Body of pancreas (tissue), 4 donors: Measurements from ENCODE around the gene IL19. TPM values are rescaled to one million over a fixed set of nuclear protein-coding genes. Genes with fewer than 3 reads are reported as not detected.
A peak's percentile ranks its signal among the peaks of the same experiment; 100 is the strongest.

ENCODE experiments used
- ATAC-seq: fragments of 150-250 bp; one replicate; pipeline ENCODE4 v1.9.1; 2016
- DNase-seq, 4 donors: peaks; one replicate each; pipeline ENCODE4 v3.0.0-alpha.2; 2019
- H3K27ac ChIP-seq, 4 donors: fragments of 200-600 bp; sonication (generic); 1 replicate in 3 of 4; 2 replicates in 1 of 4; pipeline versions ENCODE4 v1.5.1 to v1.6.1; 2016 to 2019; ENCODE audit warnings: mild to moderate bottlenecking in 1 of 4, mixed read lengths in 1 of 4, moderate library complexity in 1 of 4
- H3K27me3 ChIP-seq, 2 donors: fragments of 200-600 bp; sonication (generic); one replicate each; pipeline ENCODE4 v1.6.0; 2016; ENCODE audit warnings: mild to moderate bottlenecking in 1 of 2
- H3K36me3 ChIP-seq, 2 donors: fragments of 200-600 bp; sonication (generic); replicated peaks in 1 of 2; 2 replicates each; pipeline ENCODE4 v1.5.1; 2016; ENCODE audit warnings: low read depth in 2 of 2; ENCODE audit not compliant: insufficient read depth in 1 of 2
- H3K4me1 ChIP-seq: fragments of 200-600 bp; sonication (generic); one replicate; pipeline ENCODE4 v1.6.0; 2016
- H3K4me3 ChIP-seq, 2 donors: fragments of 200-600 bp; sonication (generic); 1 replicate in 1 of 2; 2 replicates in 1 of 2; pipeline ENCODE4 v1.5.1; 2016 to 2019
- H3K9me3 ChIP-seq, 3 donors: fragments of 200-600 bp; sonication (generic); 1 replicate in 2 of 3; 2 replicates in 1 of 3; pipeline ENCODE4 v1.5.1; 2016
- POLR2A ChIP-seq, 3 donors: fragments of 450-650 bp; IDR thresholded peaks; one replicate each; pipeline ENCODE4 v1.6.1; 2016; ENCODE audit warnings: antibody characterized with exemption in 3 of 3, mild to moderate bottlenecking in 2 of 3
- WGBS, 2 donors: methylation state at CpG; one replicate each; pipeline ENCODE4 v1.1.5; 2017; 5-methylcytosine and 5-hydroxymethylcytosine counted together
- intact Hi-C: fragments of 100-400 bp; cut with DNase I; formaldehyde crosslinking; loops from one replicate; pipeline ENCODE4 v1.15.1; 2023
- total RNA-seq, 2 donors: library from RNA; depleted of rRNA; stranded (reverse); fragments of >200 nt; gene quantifications; one replicate each; pipeline ENCODE4 v1.1.0, GENCODE V29; 2016
- TF ChIP-seq, protein P1 (sequence below), 7 experiments: fragments of 450-650 bp in 4 of 7; fragments of 200-600 bp in 3 of 7; sonication (generic) in 3 of 7; IDR thresholded peaks; one replicate each; pipeline ENCODE4 v1.5.1; 2016 to 2019; ENCODE audit warnings: antibody characterized with exemption in 7 of 7

IL19 gene
- total RNA-seq, 2 donors from 2014 or later, result not detected

DNA sequence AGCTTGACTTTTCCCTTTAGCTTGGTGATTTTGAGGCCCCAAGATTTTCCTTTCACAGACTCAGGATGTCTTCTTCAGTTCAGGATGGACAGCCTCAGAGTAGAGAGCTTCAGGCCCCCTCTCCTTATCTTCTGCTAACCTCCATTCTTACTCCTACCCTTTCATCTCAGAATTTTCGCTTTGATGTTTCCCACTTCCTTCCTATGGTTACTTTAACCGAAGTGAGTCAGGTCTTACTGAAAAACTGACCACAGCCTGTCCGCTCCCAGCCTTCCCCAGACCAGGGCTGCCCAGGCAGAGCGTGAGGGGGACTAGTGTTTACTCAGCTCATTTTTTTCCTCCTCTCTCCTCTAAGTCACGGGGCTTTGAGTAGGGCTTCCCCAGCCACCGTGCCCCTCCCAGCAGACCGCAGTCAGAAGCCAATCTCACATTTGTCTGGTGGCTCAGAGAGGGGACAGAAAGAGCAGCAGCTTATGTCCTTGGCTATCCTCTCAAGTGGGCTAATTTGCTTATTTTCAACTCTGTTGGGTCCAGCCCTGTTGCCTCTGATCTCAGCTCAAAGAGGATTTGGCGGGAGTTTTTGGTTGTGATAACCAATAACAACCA, 4.2 kb upstream of the IL19 start:
- no peak for TF ChIP-seq POLR2A (IDR thresholded peaks at IDR 0.05)
- TF ChIP-seq, protein P1, sequence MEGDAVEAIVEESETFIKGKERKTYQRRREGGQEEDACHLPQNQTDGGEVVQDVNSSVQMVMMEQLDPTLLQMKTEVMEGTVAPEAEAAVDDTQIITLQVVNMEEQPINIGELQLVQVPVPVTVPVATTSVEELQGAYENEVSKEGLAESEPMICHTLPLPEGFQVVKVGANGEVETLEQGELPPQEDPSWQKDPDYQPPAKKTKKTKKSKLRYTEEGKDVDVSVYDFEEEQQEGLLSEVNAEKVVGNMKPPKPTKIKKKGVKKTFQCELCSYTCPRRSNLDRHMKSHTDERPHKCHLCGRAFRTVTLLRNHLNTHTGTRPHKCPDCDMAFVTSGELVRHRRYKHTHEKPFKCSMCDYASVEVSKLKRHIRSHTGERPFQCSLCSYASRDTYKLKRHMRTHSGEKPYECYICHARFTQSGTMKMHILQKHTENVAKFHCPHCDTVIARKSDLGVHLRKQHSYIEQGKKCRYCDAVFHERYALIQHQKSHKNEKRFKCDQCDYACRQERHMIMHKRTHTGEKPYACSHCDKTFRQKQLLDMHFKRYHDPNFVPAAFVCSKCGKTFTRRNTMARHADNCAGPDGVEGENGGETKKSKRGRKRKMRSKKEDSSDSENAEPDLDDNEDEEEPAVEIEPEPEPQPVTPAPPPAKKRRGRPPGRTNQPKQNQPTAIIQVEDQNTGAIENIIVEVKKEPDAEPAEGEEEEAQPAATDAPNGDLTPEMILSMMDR (IDR thresholded peaks at IDR 0.05), result no peak
- 51 to 67% methylated on average over 8 of the region's 8 CpGs for whole genome bisulfite sequencing, 2 donors
- DNase-seq, result peak in 1 of 4 donors; percentile 63
- H3K9me3 ChIP-seq, result no peaks in the 10 kb centered on the region
- intact Hi-C loops, result no loop called here
- H3K27me3 ChIP-seq, result no peaks in the 10 kb centered on the region
- H3K4me1 ChIP-seq, result peaks cover 6% of the 10 kb centered on the region
- no peak overlapping the region for H3K27ac ChIP-seq
- no peak overlapping the region for H3K4me3 ChIP-seq
- no peaks in the 10 kb centered on the region for H3K36me3 ChIP-seq
- ATAC-seq, result no peak

DNA sequence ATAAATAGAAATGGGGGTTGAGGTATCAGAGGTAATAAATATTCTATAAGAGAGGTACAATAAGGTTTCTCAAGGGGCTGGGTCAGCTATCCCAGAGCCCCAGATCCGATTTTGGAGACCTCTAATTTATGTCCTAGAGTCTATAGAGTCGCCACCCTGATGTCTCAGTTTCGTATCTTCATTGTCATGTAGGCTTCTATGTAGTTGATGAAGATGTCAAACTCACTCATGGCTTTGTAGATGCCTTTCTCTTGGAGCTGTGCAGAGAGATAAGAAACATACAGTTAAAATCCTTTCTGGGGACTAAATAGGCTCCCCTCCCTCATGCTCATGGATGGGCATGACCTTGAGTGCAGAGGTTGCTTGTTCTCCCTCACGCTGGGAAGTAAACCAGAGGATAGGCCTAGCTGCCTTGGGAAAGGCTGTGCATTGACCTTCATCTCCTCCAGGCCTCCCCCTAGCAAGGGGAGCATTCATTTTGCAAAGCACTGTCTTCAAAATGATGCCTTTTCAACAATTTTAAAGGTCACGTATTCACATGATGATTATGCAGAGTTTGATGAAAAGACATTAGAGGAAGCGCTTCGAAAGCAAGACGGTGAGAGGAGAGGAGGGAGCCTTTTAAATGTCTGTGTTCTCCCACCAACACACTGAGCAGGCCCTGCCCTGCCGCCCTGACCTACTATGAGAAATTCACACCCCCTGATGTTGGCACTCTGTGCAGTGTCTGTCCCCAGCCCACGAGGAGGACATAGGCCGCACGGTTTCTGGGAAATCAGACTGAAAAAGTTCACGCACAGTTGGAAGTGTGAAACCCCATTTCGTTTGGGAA, 1.9 kb upstream of the IL19 start:
- 66 to 77% methylated on average over 14 of the region's 14 CpGs for WGBS, 2 donors
- no peak for DNase-seq
- intact Hi-C loops, result no loop called here
- Histone ChIP-seq H3K27ac (no peak overlapping the region), H3K27me3 (no peaks in the 10 kb centered on the region), H3K36me3 (no peaks in the 10 kb centered on the region), H3K4me1 (peaks cover 6% of the 10 kb centered on the region), H3K4me3 (no peak overlapping the region), H3K9me3 (no peaks in the 10 kb centered on the region)
- TF ChIP-seq POLR2A (IDR thresholded peaks at IDR 0.05), result no peak
- TF ChIP-seq, protein P1 (IDR thresholded peaks at IDR 0.05), result no peak
- ATAC-seq, result no peak

DNA sequence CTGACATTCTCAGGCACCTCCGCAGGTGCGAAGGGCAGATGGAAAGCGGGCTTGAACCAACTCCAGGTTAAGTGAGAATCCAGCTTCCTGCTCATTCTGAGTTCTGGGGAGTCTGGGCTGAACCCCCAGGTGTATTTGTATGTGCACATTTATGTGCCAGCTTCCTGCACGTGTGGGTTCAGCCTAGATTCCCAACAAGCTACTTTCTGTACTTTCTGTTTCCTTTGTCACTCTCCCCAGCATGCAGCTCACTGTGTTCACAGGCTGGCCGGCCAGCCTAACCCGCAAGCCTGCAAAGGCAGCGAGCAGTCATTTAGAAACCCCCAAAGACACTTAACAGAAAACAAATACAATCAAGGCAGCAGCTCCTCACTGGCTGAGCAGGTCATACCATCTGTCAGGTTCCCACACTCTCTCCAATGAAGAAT, 1.3 kb upstream of the IL19 start:
- H3K27ac ChIP-seq, result no peak overlapping the region
- no peak overlapping the region for H3K4me3 ChIP-seq
- H3K36me3 ChIP-seq, result no peaks in the 10 kb centered on the region
- DNase-seq (peak in 2 of 4 donors; percentile 29 to 31), ATAC-seq (no peak)
- no peaks in the 10 kb centered on the region for H3K27me3 ChIP-seq
- intact Hi-C loops, result no loop called here
- H3K9me3 ChIP-seq, result no peaks in the 10 kb centered on the region
- no peak for TF ChIP-seq POLR2A (IDR thresholded peaks at IDR 0.05)
- TF ChIP-seq, protein P1 (IDR thresholded peaks at IDR 0.05), result no peak
- WGBS, 2 donors, result 64 to 73% methylated on average over 7 of the region's 7 CpGs
- H3K4me1 ChIP-seq, result peaks cover 6% of the 10 kb centered on the region

DNA sequence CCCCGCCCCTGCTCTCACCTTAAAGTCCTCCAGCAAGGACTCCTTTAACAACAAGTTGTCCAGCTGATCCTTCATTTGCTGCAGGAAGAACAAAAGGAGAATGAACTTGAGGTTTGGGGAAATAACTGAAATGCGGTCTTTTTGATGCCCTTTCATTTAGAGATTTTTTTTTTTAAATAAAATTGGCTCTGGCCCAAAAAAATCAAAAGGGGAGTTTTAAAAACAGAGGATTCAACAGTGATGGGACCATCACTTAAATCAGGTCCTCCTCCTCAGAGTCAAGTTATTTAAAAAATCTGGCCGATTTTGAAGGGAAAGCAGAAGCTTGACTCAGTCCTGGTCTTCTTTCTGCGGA, 742 bp downstream of the IL19 start:
- DNase-seq (no peak), ATAC-seq (no peak)
- Histone ChIP-seq H3K4me3 (no peak overlapping the region), H3K9me3 (no peaks in the 10 kb centered on the region), H3K27me3 (no peaks in the 10 kb centered on the region), H3K27ac (peak overlapping the region in 1 of 4 donors; percentile 41), H3K4me1 (peaks cover 6% of the 10 kb centered on the region), H3K36me3 (no peaks in the 10 kb centered on the region)
- TF ChIP-seq, protein P1 (IDR thresholded peaks at IDR 0.05), result no peak
- TF ChIP-seq POLR2A (IDR thresholded peaks at IDR 0.05), result no peak
- 66 to 82% methylated on average over 4 of the region's 4 CpGs for WGBS, 2 donors
- intact Hi-C loops, result no loop called here
